ENCODE results near the gene MMP8.

Gene MMP8

GRCh38 chr11:102669664-102670063, 55.1 kb downstream of the MMP8 start:
- Histone ChIP-seq H3K27me3 (ENCODE audit: control insufficient read depth, insufficient read depth, low read length) (no peaks in the 10 kb centered on the region), H3K4me3 (ENCODE audit: low read length) (no peak overlapping the region), H3K4me1 (ENCODE audit: control insufficient read depth, insufficient read depth, low read length) (no peaks in the 10 kb centered on the region), H3K36me3 (ENCODE audit: control insufficient read depth, insufficient read depth, low read length) (no peaks in the 10 kb centered on the region), H3K27ac (ENCODE audit: low read depth, low read length) (no peak overlapping the region), H3K9ac (ENCODE audit: low read length) (no peak overlapping the region)

- Histone ChIP-seq H3K36me3 (ENCODE audit: control insufficient read depth, insufficient read depth, low read length) (no peaks in the 10 kb centered on the region), H3K4me1 (ENCODE audit: control insufficient read depth, insufficient read depth, low read length) (no peaks in the 10 kb centered on the region), H3K27ac (ENCODE audit: low read depth, low read length) (no peak overlapping the region), H3K27me3 (ENCODE audit: control insufficient read depth, insufficient read depth, low read length) (no peaks in the 10 kb centered on the region), H3K4me3 (ENCODE audit: low read length) (no peak overlapping the region), H3K9ac (ENCODE audit: low read length) (no peak overlapping the region)
Observed at GRCh38 chr11:102666331-102666957, 58.3 kb downstream of the MMP8 start.

- Histone ChIP-seq H3K9ac (ENCODE audit: low read length) (no peak overlapping the region), H3K27me3 (ENCODE audit: control insufficient read depth, insufficient read depth, low read length) (no peaks in the 10 kb centered on the region), H3K36me3 (ENCODE audit: control insufficient read depth, insufficient read depth, low read length) (no peaks in the 10 kb centered on the region), H3K27ac (ENCODE audit: low read depth, low read length) (no peak overlapping the region), H3K4me1 (ENCODE audit: control insufficient read depth, insufficient read depth, low read length) (no peaks in the 10 kb centered on the region), H3K4me3 (ENCODE audit: low read length) (no peak overlapping the region)
Observed at GRCh38 chr11:102664001-102664752, 60.6 kb downstream of the MMP8 start.

GRCh38 chr11:102662607-102663006, 62.1 kb downstream of the MMP8 start:
- H3K27ac ChIP-seq (ENCODE audit: low read depth, low read length) = no peak overlapping the region
- no peaks in the 10 kb centered on the region for H3K27me3 ChIP-seq (ENCODE audit: control insufficient read depth, insufficient read depth, low read length)
- H3K9ac ChIP-seq (ENCODE audit: low read length) = no peak overlapping the region
- no peaks in the 10 kb centered on the region for H3K4me1 ChIP-seq (ENCODE audit: control insufficient read depth, insufficient read depth, low read length)
- H3K4me3 ChIP-seq (ENCODE audit: low read length) = no peak overlapping the region
- H3K36me3 ChIP-seq (ENCODE audit: control insufficient read depth, insufficient read depth, low read length) = no peaks in the 10 kb centered on the region

Data from rectal smooth muscle tissue (tissue), 1 donor.